DOHH2 (cell line): ENCODE results near the gene DCST2.

Experiments
- H3F3A ChIP-seq: fragments of 200-600 bp; sonication (generic), shearing (Covaris generic); 2 replicates; pipeline ENCODE4 v1.6.0; 2016; ENCODE audit warnings: antibody characterized with exemption, mild to moderate bottlenecking; ENCODE audit not compliant: control insufficient read depth, insufficient read depth
- H3K27ac ChIP-seq: fragments of 200-600 bp; sonication (generic); 2 replicates; pipeline ENCODE4 v1.5.1; 2014; ENCODE audit warnings: low read depth, mild to moderate bottlenecking, low read length, moderate library complexity
- H3K27me3 ChIP-seq: fragments of 200-600 bp; sonication (generic); 2 replicates; pipeline ENCODE4 v1.6.1; 2014; ENCODE audit warnings: mild to moderate bottlenecking, low read length, mixed read lengths; ENCODE audit not compliant: control insufficient read depth
- H3K36me3 ChIP-seq: fragments of 200-600 bp; sonication (generic); 2 replicates; pipeline ENCODE4 v1.6.1; 2014; ENCODE audit warnings: mild to moderate bottlenecking, low read length, moderate library complexity, mixed read lengths; ENCODE audit not compliant: control insufficient read depth
- H3K4me1 ChIP-seq: fragments of 200-600 bp; sonication (generic); 2 replicates; pipeline ENCODE4 v1.6.1; 2014; ENCODE audit warnings: mild to moderate bottlenecking, low read length, mixed read lengths; ENCODE audit not compliant: control insufficient read depth
- H3K4me2 ChIP-seq: fragments of 200-600 bp; sonication (generic); 2 replicates; pipeline ENCODE4 v1.6.0; 2014; ENCODE audit warnings: mild to moderate bottlenecking, low read length, moderate library complexity
- H3K4me3 ChIP-seq: fragments of 200-600 bp; sonication (generic); 2 replicates; pipeline ENCODE4 v1.5.1; 2014; ENCODE audit warnings: mild to moderate bottlenecking, low read length, mixed read lengths
- H3K79me2 ChIP-seq: fragments of 200-600 bp; sonication (generic); 2 replicates; pipeline ENCODE4 v1.6.1; 2014; ENCODE audit warnings: mild to moderate bottlenecking, low read length, mixed read lengths; ENCODE audit not compliant: control insufficient read depth
- H3K9me2 ChIP-seq: fragments of 200-600 bp; sonication (generic); replicated peaks from 2 replicates; pipeline ENCODE4 v1.6.1; 2014; ENCODE audit warnings: mild to moderate bottlenecking, low read length, mixed read lengths; ENCODE audit not compliant: control insufficient read depth
- H3K9me3 ChIP-seq: fragments of 200-600 bp; sonication (generic); 2 replicates; pipeline ENCODE4 v1.6.1; 2014; ENCODE audit warnings: antibody characterized with exemption, low read length, mixed read lengths; ENCODE audit not compliant: control insufficient read depth, insufficient read depth
- H4K20me1 ChIP-seq: fragments of 200-600 bp; sonication (generic); 2 replicates; pipeline ENCODE4 v1.6.0; 2014; ENCODE audit warnings: low read depth, mild to moderate bottlenecking, antibody characterized with exemption, low read length, moderate library complexity; ENCODE audit not compliant: control insufficient read depth, insufficient read depth
- CTCF ChIP-seq: fragments of 200-600 bp; sonication (generic); IDR thresholded peaks from one replicate; pipeline ENCODE4 v1.5.1; 2014; ENCODE audit warnings: antibody characterized with exemption, mild to moderate bottlenecking, low read depth, low read length; ENCODE audit not compliant: poor library complexity, severe bottlenecking
- EZH2phosphoT487 ChIP-seq: fragments of 200-600 bp; sonication (generic); IDR thresholded peaks from 2 replicates; pipeline ENCODE4 v1.6.1; 2017; ENCODE audit warnings: borderline replicate concordance, mild to moderate bottlenecking, antibody characterized with exemption, low read length, moderate library complexity, mixed read lengths

Gene DCST2

GRCh38 chr1:154972213-154972516, 61.4 kb downstream of the DCST2 start:
- H3F3A ChIP-seq = peaks cover 4% of the 10 kb centered on the region; the same call in 1 of the 2 replicates
- H3K27me3 ChIP-seq = no peaks in the 10 kb centered on the region

DNA sequence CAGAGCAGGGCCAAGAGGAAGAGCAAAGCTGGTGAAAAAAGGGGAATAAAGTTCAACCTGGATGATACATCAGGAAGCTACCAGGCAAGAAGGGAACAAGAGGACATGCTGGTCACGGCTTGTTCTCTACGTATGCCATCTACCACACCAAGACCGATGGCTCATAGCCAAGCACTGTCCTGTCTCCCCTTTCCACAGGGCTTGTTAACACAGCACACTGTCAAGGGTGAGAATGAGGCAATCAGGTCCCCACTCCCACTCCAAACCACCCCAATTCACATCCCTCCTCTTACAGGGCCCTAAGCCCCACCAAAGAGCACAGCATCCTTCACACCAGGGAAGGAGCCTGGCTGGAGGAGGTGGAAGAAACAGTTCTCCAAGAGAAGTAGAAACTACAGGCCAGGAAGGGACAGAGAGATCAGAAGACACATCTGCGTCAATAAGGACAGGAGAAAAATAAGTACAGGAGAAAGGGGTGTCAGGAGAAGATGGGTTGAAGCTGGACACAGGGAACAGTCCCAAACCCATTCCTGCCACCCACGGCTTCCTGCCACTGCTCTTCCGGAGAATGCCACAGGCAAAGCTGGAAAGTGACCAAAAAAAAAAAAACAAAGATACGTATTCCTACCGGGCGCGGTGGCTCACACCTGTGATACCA, 62.1 kb downstream of the DCST2 start:
- Histone ChIP-seq H3K27ac (no peak overlapping the region), H3K79me2 (peaks cover 67% of the 10 kb centered on the region), H3F3A (peaks cover 4% of the 10 kb centered on the region; the same call in 1 of the 2 replicates), H3K36me3 (peaks cover 62% of the 10 kb centered on the region), H3K4me1 (peaks cover 36% of the 10 kb centered on the region), H3K4me3 (peak overlapping the region; percentile 31; the same call in 1 of the 2 replicates), H4K20me1 (peaks cover 13% of the 10 kb centered on the region; the same call in 1 of the 2 replicates), H3K9me3 (no peaks in the 10 kb centered on the region), H3K9me2 (no peaks in the 10 kb centered on the region), H3K27me3 (no peaks in the 10 kb centered on the region), H3K4me2 (peak overlapping the region; percentile 48)
- TF ChIP-seq CTCF (no peak), EZH2phosphoT487 (no peak)

More at GRCh38 chr1:154972213-154972516, 61.4 kb downstream of the DCST2 start:
- no peak overlapping the region for H3K4me2 ChIP-seq
- peaks cover 14% of the 10 kb centered on the region; the same call in 1 of the 2 replicates for H4K20me1 ChIP-seq
- peaks cover 74% of the 10 kb centered on the region for H3K79me2 ChIP-seq
- H3K4me3 ChIP-seq = no peak overlapping the region; the same call in 1 of the 2 replicates
- H3K9me2 ChIP-seq = no peaks in the 10 kb centered on the region
- no peak overlapping the region for H3K27ac ChIP-seq
- no peak for TF ChIP-seq CTCF
- no peak for TF ChIP-seq EZH2phosphoT487
- no peaks in the 10 kb centered on the region for H3K9me3 ChIP-seq
- H3K36me3 ChIP-seq = peaks cover 61% of the 10 kb centered on the region
- H3K4me1 ChIP-seq = peaks cover 43% of the 10 kb centered on the region

GRCh38 chr1:154970631-154971340, 62.8 kb downstream of the DCST2 start, which contains the start of gene SHC1:
Gene SHC1, minus strand, starts transcription at chr1:154970747. Its CDS starts 221 bp downstream, at chr1:154970526.
- peak within 1 kb of the TSS; percentile 48 for H3K4me2 ChIP-seq
- H4K20me1 ChIP-seq = peaks cover 8% of the 10 kb centered on the region; the same call in 1 of the 2 replicates
- TF ChIP-seq EZH2phosphoT487 (no peak), CTCF (no peak)
- no peaks in the 10 kb centered on the region for H3K9me3 ChIP-seq
- peaks cover 61% of the 10 kb centered on the region for H3K79me2 ChIP-seq
- peaks cover 62% of the 10 kb centered on the region for H3K36me3 ChIP-seq
- H3K27ac ChIP-seq = no peak within 1 kb of the TSS
- H3K27me3 ChIP-seq = no peaks in the 10 kb centered on the region
- H3F3A ChIP-seq = peaks cover 4% of the 10 kb centered on the region; the same call in 1 of the 2 replicates
- peaks cover 30% of the 10 kb centered on the region for H3K4me1 ChIP-seq
- peak within 1 kb of the TSS; percentile 31 for H3K4me3 ChIP-seq
- no peaks in the 10 kb centered on the region for H3K9me2 ChIP-seq
